Gastroesophageal sphincter (tissue), 4 donors: ENCODE data around the gene GRM8. TPM values are rescaled to one million over a fixed set of nuclear protein-coding genes. Genes with fewer than 3 reads are reported as not detected.

ENCODE experiments used
- ATAC-seq: fragments of 150-250 bp; one replicate; pipeline ENCODE4 v1.9.1; 2016; ENCODE audit warnings: mild to moderate bottlenecking, moderate library complexity
- H3K27ac ChIP-seq, 4 donors: fragments of 200-600 bp; sonication (generic) in 3 of 4; 1 replicate in 3 of 4; 2 replicates in 1 of 4; pipeline ENCODE4 v1.5.1; 2016 to 2019
- H3K27me3 ChIP-seq: fragments of 200-600 bp; sonication (generic); one replicate; pipeline ENCODE4 v1.5.1; 2019
- H3K36me3 ChIP-seq, 2 donors: fragments of 200-600 bp; sonication (generic); one replicate each; pipeline ENCODE4 v1.5.1; 2019; ENCODE audit warnings: control low read depth in 1 of 2
- H3K4me1 ChIP-seq, 3 donors: fragments of 200-600 bp; sonication (generic); 1 replicate in 2 of 3; 2 replicates in 1 of 3; pipeline ENCODE4 v1.5.1; 2016 to 2019; ENCODE audit warnings: control low read depth in 2 of 3
- H3K4me3 ChIP-seq, 2 donors: fragments of 200-600 bp; sonication (generic); one replicate each; pipeline ENCODE4 v1.5.1; 2019; ENCODE audit warnings: mild to moderate bottlenecking in 1 of 2, moderate library complexity in 1 of 2
- H3K9me3 ChIP-seq, 3 donors: fragments of 200-600 bp; sonication (generic); one replicate each; pipeline ENCODE4 v1.5.1; 2017 to 2019; ENCODE audit warnings: control low read depth in 2 of 3
- CTCF ChIP-seq, 4 experiments: fragments of 200-600 bp in 2 of 4; fragments of 450-650 bp in 2 of 4; sonication (generic) in 1 of 4; IDR thresholded peaks; one replicate each; pipeline ENCODE4 v1.5.1; 2017 to 2019; ENCODE audit warnings: antibody characterized with exemption in 4 of 4, mild to moderate bottlenecking in 2 of 4, moderate library complexity in 2 of 4
- EP300 ChIP-seq: sonication (generic); formaldehyde crosslinking; IDR thresholded peaks from one replicate; pipeline ENCODE4 v1.6.1; 2017; ENCODE audit warnings: antibody characterized with exemption, mild to moderate bottlenecking
- POLR2A ChIP-seq, 2 donors: fragments of 450-650 bp; IDR thresholded peaks; one replicate each; pipeline ENCODE4 v1.6.1; 2017; ENCODE audit warnings: antibody characterized with exemption in 2 of 2, mild to moderate bottlenecking in 2 of 2, moderate library complexity in 1 of 2
- POLR2AphosphoS5 ChIP-seq: sonication (generic); formaldehyde crosslinking; IDR thresholded peaks from one replicate; pipeline ENCODE4 v1.6.1; 2017; ENCODE audit warnings: antibody characterized with exemption
- WGBS, 2 donors: methylation state at CpG; one replicate each; pipeline ENCODE4 v1.1.5; 2018; ENCODE audit warnings: low coverage in 1 of 2; 5-methylcytosine and 5-hydroxymethylcytosine counted together
- total RNA-seq, 4 donors: library from RNA; depleted of rRNA; stranded (reverse); fragments of >200 nt; gene quantifications; one replicate each; pipeline ENCODE4 v1.1.0, GENCODE V29; 2016

GRM8 gene
- total RNA-seq, 4 donors from 2014 or later: 0.07 to 3.4 (median 0.93) TPM; not detected in 1

DNA sequence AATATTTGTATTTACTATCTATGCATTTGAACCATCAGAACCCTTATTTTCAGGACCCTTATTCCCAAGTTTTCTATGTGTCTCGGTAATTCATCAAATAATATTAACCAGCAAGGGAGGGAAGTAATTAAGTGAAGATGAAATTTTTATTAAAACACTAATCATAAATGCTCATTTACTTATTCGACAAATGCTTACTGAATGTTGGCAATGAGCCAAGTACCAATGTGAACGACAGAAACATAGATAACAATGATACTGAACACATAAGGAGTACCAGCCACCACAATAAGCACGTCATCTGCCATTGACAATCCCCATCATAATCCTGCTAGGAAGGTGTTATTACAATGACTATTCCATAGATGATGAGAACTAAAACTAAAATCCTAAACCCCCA, 45.5 kb downstream of the GRM8 start:
- no peak for ATAC-seq
- Histone ChIP-seq H3K4me3 (no peak overlapping the region), H3K4me1 (no peaks in the 10 kb centered on the region), H3K27me3 (peaks cover 26% of the 10 kb centered on the region), H3K9me3 (no peaks in the 10 kb centered on the region), H3K27ac (no peak overlapping the region), H3K36me3 (no peaks in the 10 kb centered on the region)
- 58 to 68% methylated on average over 4 of the region's 4 CpGs for WGBS, 2 donors
- TF ChIP-seq EP300 (no peak), CTCF (IDR thresholded peaks at IDR 0.05) (no peak), POLR2A (IDR thresholded peaks at IDR 0.05) (no peak), POLR2AphosphoS5 (no peak)

GRCh38 chr7:127194571-127194970, 58.2 kb downstream of the GRM8 start:
- peaks cover 11% of the 10 kb centered on the region for H3K27me3 ChIP-seq
- no peaks in the 10 kb centered on the region for H3K4me1 ChIP-seq
- TF ChIP-seq CTCF (IDR thresholded peaks at IDR 0.05): no peak
- no peak for TF ChIP-seq POLR2A (IDR thresholded peaks at IDR 0.05)
- TF ChIP-seq EP300: no peak
- no peak for TF ChIP-seq POLR2AphosphoS5
- no peaks in the 10 kb centered on the region for H3K36me3 ChIP-seq
- ATAC-seq: no peak
- no peak overlapping the region for H3K27ac ChIP-seq
- no peaks in the 10 kb centered on the region for H3K9me3 ChIP-seq
- H3K4me3 ChIP-seq: no peak overlapping the region
- 69 to 81% methylated on average over 2 of the region's 2 CpGs for WGBS, 2 donors

GRCh38 chr7:127189886-127190285, 62.9 kb downstream of the GRM8 start:
- TF ChIP-seq POLR2A (IDR thresholded peaks at IDR 0.05) (no peak), EP300 (no peak), CTCF (IDR thresholded peaks at IDR 0.05) (no peak), POLR2AphosphoS5 (no peak)
- H3K27ac ChIP-seq: no peak overlapping the region
- no peak for ATAC-seq
- 51 to 100% methylated on average over 1 to 3 of the region's 3 CpGs for WGBS, 2 donors
- no peaks in the 10 kb centered on the region for H3K36me3 ChIP-seq
- H3K27me3 ChIP-seq: peaks cover 11% of the 10 kb centered on the region
- H3K4me1 ChIP-seq: no peaks in the 10 kb centered on the region
- no peak overlapping the region for H3K4me3 ChIP-seq
- H3K9me3 ChIP-seq: no peaks in the 10 kb centered on the region

DNA sequence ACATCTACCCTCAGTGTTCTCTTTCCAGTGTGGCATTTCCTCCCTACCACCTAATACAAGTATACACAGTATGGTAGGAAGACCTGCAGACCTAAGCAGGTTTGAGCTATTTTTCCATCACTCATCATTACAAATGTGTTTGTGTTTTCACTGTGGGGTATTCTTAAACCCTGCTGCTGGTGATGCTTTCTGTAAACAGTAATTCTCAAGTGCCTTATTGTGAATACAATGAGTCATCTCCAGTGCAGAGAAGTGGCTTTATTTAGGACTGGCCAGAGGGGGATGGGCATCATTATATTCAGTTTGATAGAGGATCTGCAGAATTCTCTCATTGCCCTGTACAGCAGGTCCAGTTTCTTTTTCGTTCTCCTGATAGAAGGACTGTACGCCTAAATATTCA, 63.7 kb downstream of the GRM8 start:
- no peak for ATAC-seq

GRCh38 chr7:127187740-127188139, 65.0 kb downstream of the GRM8 start:
- 93 to 100% methylated on average over 1 of the region's 1 CpG for whole genome bisulfite sequencing, 2 donors
- Histone ChIP-seq H3K27ac (no peak overlapping the region), H3K27me3 (peaks cover 6% of the 10 kb centered on the region), H3K9me3 (no peaks in the 10 kb centered on the region), H3K4me1 (no peaks in the 10 kb centered on the region), H3K4me3 (no peak overlapping the region), H3K36me3 (no peaks in the 10 kb centered on the region)
- TF ChIP-seq CTCF (IDR thresholded peaks at IDR 0.05) (no peak), EP300 (no peak), POLR2AphosphoS5 (no peak), POLR2A (IDR thresholded peaks at IDR 0.05) (no peak)
- no peak for ATAC-seq

More for the DNA sequence above, 63.7 kb downstream of the GRM8 start:
- Histone ChIP-seq H3K27ac (no peak overlapping the region), H3K36me3 (no peaks in the 10 kb centered on the region), H3K4me1 (no peaks in the 10 kb centered on the region), H3K4me3 (no peak overlapping the region), H3K9me3 (no peaks in the 10 kb centered on the region), H3K27me3 (peaks cover 11% of the 10 kb centered on the region)
- no peak for TF ChIP-seq EP300
- TF ChIP-seq POLR2A (IDR thresholded peaks at IDR 0.05): no peak
- 65 to 100% methylated on average over 2 of the region's 2 CpGs for WGBS, 2 donors
